Daoy (cell line): ENCODE measurements around the gene HINT3. TPM values are rescaled to one million over a fixed set of nuclear protein-coding genes. Genes with fewer than 3 reads are reported as not detected.
"Not testable (repeated sequence)": the region's sequence is repeated elsewhere in the genome, so short reads cannot be mapped to it uniquely, and the experiment has no call there.

Source experiments
- DNase-seq: peaks from one replicate; pipeline ENCODE4 v3.0.0-alpha.2; 2015; ENCODE audit warnings: low read depth
- total RNA-seq: library from RNA; depleted of rRNA; stranded (reverse); fragments of >200 nt; shearing (Covaris generic); gene quantifications from 2 replicates; pipeline ENCODE4 v1.2.3, GENCODE V29; 2014

The HINT3 gene
- total RNA-seq, 1 experiment from 2014 or later, result 25.1 TPM

GRCh38 chr6:125939791-125940190 is 16.8 kb upstream of the HINT3 start:
- no peak for DNase-seq

- no peak for DNase-seq
These were observed 16.1 kb upstream of the HINT3 start for GRCh38 chr6:125940247-125941041.

GRCh38 chr6:125942672-125943527 is 13.7 kb upstream of the HINT3 start:
- peak; percentile 68 for DNase-seq

GRCh38 chr6:125943528-125944433 is 12.8 kb upstream of the HINT3 start:
- no peak for DNase-seq

GRCh38 chr6:125944434-125944816 is 12.1 kb upstream of the HINT3 start:
- peak; percentile 73 for DNase-seq

- no peak for DNase-seq
These were observed 11.7 kb upstream of the HINT3 start for GRCh38 chr6:125944896-125945295.

GRCh38 chr6:125945378-125946141 is 11.0 kb upstream of the HINT3 start:
- DNase-seq, result peak; percentile 72

GRCh38 chr6:125947615-125948014 is 9.0 kb upstream of the HINT3 start:
- peak; percentile 82 for DNase-seq

GRCh38 chr6:125948455-125948854 is 8.1 kb upstream of the HINT3 start:
- DNase-seq, result no peak

- DNase-seq, result no peak
These were observed 7.5 kb upstream of the HINT3 start for GRCh38 chr6:125949069-125949468.

GRCh38 chr6:125950293-125950692 is 6.3 kb upstream of the HINT3 start:
- peak; percentile 73 for DNase-seq

GRCh38 chr6:125950716-125951115 is 5.9 kb upstream of the HINT3 start:
- not testable (repeated sequence) for DNase-seq

GRCh38 chr6:125951323-125951722 is 5.2 kb upstream of the HINT3 start:
- DNase-seq, result no peak

GRCh38 chr6:125952764-125953501 is 3.6 kb upstream of the HINT3 start:
- peak; percentile 58 for DNase-seq

GRCh38 chr6:125953502-125953875 is 3.1 kb upstream of the HINT3 start:
- peak; percentile 22 for DNase-seq

- DNase-seq, result no peak
These were observed 1.7 kb upstream of the HINT3 start for GRCh38 chr6:125954735-125955339.

- DNase-seq, result no peak
These were observed 597 bp upstream of the HINT3 start for GRCh38 chr6:125955973-125956372.

GRCh38 chr6:125957391-125957693 is 772 bp downstream of the HINT3 start:
- DNase-seq, result no peak

- peak; percentile 50 for DNase-seq
These were observed 1.3 kb downstream of the HINT3 start for GRCh38 chr6:125957845-125958244.

GRCh38 chr6:125959041-125959440 is 2.5 kb downstream of the HINT3 start:
- no peak for DNase-seq
